K562 treated with DMSO at 1 percent for 12 hours (cell line): Measurements from ENCODE around the gene GCLM. TPM values are rescaled to one million over a fixed set of nuclear protein-coding genes. Genes with fewer than 3 reads are reported as not detected.

ENCODE experiments used
- total RNA-seq: library from RNA; unstranded; fragments of 300-600 nt; gene quantifications from 2 replicates; pipeline ENCODE4 v1.2.3, GENCODE V29; 2022; ENCODE audit not compliant: insufficient read depth

The GCLM gene, protein sequence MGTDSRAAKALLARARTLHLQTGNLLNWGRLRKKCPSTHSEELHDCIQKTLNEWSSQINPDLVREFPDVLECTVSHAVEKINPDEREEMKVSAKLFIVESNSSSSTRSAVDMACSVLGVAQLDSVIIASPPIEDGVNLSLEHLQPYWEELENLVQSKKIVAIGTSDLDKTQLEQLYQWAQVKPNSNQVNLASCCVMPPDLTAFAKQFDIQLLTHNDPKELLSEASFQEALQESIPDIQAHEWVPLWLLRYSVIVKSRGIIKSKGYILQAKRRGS
- 15.4 and 42.3 TPM in 2 replicates for total RNA-seq

DNA sequence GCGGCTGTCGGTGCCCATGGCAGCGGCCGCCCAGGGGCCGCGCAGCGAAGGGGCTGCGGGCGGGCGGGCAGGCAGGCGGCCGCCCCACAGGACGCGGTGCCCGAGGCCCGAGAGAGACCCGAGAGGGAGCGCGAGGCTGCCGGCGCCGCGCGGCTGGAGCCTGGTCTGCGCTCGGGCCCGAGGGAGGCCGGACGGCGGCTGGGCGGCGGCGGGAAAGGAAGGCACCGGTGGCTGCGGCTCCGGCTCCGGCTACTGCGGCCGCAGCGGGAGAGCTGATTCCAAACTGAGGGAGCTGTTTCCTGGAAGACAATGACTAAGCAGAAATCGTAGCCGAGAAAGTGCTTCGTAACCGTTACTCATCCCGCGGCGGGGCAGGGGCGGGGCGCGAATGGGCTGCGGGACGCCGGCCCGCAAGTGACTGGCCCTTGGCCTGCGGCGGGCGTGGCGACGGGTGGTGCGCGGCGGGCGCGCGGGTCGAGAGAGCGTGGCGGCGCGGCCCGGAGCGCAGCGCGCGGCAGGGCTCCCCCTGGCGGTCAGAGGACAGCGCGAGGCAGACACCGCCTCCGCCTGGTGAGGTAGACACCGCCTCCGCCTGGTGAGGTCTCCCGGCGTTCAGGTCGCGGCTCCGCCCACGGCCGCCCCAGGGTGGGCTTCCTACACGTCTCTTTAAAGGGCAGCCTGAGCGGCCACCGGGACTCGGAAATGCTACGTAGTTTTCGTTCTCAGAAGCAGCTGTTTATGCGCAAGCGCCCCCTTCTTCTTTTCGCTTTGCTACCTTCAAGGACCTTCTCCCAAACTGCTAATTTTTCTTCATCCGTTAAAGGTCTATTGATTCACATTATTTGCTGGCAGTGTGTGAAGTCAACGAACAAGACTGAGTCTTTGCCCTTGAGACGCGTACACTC lies at the start of gene GCLM:
Gene GCLM, minus strand, starts transcription at position 285 of the 905 bp plus-strand sequence. Its CDS starts 267 bp downstream, at position 18.

DNA sequence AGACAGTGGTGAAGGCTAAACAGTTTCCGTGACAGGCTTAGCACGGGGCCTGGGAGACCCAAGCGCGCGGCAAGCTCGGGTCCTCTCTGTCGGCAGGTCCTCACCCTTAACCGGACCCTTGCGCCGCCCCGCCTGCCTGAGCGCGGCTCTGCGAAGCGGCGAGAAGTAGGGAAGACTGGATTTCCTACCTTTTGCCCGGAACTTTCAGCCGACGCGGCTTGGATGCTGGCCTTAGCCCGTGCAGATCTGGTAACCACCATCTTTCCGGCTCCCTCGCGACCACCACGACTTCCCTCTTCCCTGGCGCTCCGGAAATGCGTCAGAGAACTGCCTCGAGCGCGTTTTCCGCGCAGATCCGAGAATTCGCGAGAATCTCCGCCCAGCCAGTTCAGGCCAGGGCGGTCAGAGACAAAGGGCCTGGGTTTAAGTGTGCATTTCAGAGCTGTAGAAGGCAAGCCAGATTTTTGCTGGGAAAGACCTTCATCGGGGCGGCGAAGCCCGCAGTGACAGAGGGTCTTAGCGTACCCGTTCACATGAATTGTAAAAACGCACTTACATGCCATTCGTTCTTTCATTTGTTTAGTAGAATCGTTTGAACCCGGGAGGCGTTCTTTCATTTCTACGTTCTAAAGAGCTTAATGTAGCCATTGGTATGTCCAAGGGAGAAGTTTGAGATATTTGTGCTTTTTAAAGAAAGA lies 30.2 kb downstream of the GCLM start, which contains the start of gene DNTTIP2:
Gene DNTTIP2, minus strand, starts transcription at position 318 of the 698 bp plus-strand sequence. Its CDS starts 58 bp downstream, at position 260.

Other genes with a start within 250 kb of the GCLM start
- gene BCAR3, start 227.6 kb downstream of the GCLM start, total RNA-seq = 1.2 and 2.1 TPM in 2 replicates
- gene DNTTIP2, start 30.2 kb downstream of the GCLM start, total RNA-seq = 23.8 and 25.1 TPM in 2 replicates
- gene ABCA4, start 211.7 kb upstream of the GCLM start, total RNA-seq = not detected in 2 replicates